Measurements from ENCODE around the gene KLRG1. TPM values are rescaled to one million over a fixed set of nuclear protein-coding genes. Genes with fewer than 3 reads are reported as not detected.

Gene KLRG1
- total RNA-seq, 1 donor from 2014 or later = 3.7 TPM

DNA sequence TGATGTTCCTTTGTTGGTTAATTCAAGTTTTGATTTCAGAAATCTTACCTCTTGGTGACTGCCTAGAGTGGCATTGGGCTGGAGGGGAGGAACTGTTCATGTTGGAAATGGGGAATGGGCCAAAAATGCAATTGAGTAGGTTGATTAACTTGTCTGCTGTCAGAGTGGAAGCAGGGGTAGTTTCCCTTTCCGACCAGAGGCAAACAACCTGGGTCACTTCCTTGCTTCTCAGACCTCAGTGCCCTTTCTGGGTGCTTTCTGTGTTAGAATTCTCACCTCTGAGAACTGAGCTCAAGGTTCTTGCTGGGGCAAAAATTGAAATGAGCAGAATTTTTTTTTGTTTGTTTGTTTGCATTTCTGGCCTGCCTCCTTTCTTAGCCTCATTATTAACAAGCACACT is 37.6 kb upstream of the KLRG1 start:
- Histone ChIP-seq H3K4me1 (peaks cover 32% of the 10 kb centered on the region), H3K27me3 (no peaks in the 10 kb centered on the region), H3K36me3 (no peaks in the 10 kb centered on the region), H3K27ac (no peak overlapping the region), H3K9me3 (no peaks in the 10 kb centered on the region), H3K4me3 (no peak overlapping the region)
- intact Hi-C loops (cut with DNase I) = loop anchor here (2.0 kb wide), 1 partner anchor 89 kb away; no protein-coding TSS in a partner anchor
- no peak for DNase-seq (ENCODE audit: extremely low spot score in 2 of 2)
- TF ChIP-seq CTCF (IDR thresholded peaks at IDR 0.05) = no peak
- no peak for TF ChIP-seq POLR2AphosphoS5 (IDR thresholded peaks at IDR 0.05; ENCODE audit: insufficient read depth in 1 of 2, low read depth in 1 of 2)
- TF ChIP-seq POLR2A (IDR thresholded peaks at IDR 0.05) = no peak

- intact Hi-C loops (cut with DNase I) = no loop called here
Observed at GRCh38 chr12:8953773-8954402, 35.5 kb upstream of the KLRG1 start.

GRCh38 chr12:8956073-8956472 is 33.3 kb upstream of the KLRG1 start:
- intact Hi-C loops (cut with DNase I) = no loop called here
- DNase-seq (ENCODE audit: extremely low spot score in 2 of 2) = no peak

More at GRCh38 chr12:8953773-8954402, 35.5 kb upstream of the KLRG1 start:
- H3K27ac ChIP-seq = no peak overlapping the region
- no peaks in the 10 kb centered on the region for H3K27me3 ChIP-seq
- H3K9me3 ChIP-seq = no peaks in the 10 kb centered on the region
- H3K36me3 ChIP-seq = no peaks in the 10 kb centered on the region
- DNase-seq (ENCODE audit: extremely low spot score in 2 of 2) = no peak
- TF ChIP-seq POLR2AphosphoS5 (IDR thresholded peaks at IDR 0.05; ENCODE audit: insufficient read depth in 1 of 2, low read depth in 1 of 2) = no peak
- no peak for TF ChIP-seq CTCF (IDR thresholded peaks at IDR 0.05)
- no peak overlapping the region for H3K4me3 ChIP-seq
- peaks cover 12% of the 10 kb centered on the region for H3K4me1 ChIP-seq

DNA sequence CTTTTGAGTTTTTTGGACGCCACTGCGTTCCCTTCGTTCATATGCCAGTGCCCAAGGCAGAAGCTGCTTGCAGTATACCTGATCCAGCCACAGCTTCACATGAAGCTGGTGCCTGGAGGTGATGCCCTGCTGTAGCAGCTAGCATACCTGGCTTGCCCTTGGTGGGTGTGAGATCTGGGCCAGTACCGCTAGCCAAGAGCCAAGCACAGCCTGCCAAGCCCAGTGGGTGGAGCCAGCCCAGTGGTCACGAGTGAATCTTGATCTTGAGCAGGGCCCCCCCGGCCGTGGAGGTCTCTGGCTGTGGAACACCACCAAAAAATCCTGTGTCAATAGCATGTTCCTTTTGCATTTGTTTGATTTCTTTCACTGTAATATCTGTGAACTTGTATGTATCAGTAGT is 32.6 kb upstream of the KLRG1 start:
- H3K27me3 ChIP-seq = no peaks in the 10 kb centered on the region
- no peak for DNase-seq (ENCODE audit: extremely low spot score in 2 of 2)
- no peaks in the 10 kb centered on the region for H3K4me1 ChIP-seq
- no peak overlapping the region for H3K27ac ChIP-seq
- no peak overlapping the region for H3K4me3 ChIP-seq
- no peaks in the 10 kb centered on the region for H3K9me3 ChIP-seq
- TF ChIP-seq POLR2A (IDR thresholded peaks at IDR 0.05) (no peak), CTCF (IDR thresholded peaks at IDR 0.05) (no peak), POLR2AphosphoS5 (IDR thresholded peaks at IDR 0.05; ENCODE audit: insufficient read depth in 1 of 2, low read depth in 1 of 2) (no peak)
- no peaks in the 10 kb centered on the region for H3K36me3 ChIP-seq
- intact Hi-C loops (cut with DNase I) = no loop called here

More at GRCh38 chr12:8956073-8956472, 33.3 kb upstream of the KLRG1 start:
- no peak for TF ChIP-seq CTCF (IDR thresholded peaks at IDR 0.05)
- TF ChIP-seq POLR2A (IDR thresholded peaks at IDR 0.05) = no peak
- TF ChIP-seq POLR2AphosphoS5 (IDR thresholded peaks at IDR 0.05; ENCODE audit: insufficient read depth in 1 of 2, low read depth in 1 of 2) = no peak
- H3K27me3 ChIP-seq = no peaks in the 10 kb centered on the region
- peaks cover 4% of the 10 kb centered on the region for H3K4me1 ChIP-seq
- H3K9me3 ChIP-seq = no peaks in the 10 kb centered on the region
- H3K27ac ChIP-seq = no peak overlapping the region
- no peak overlapping the region for H3K4me3 ChIP-seq
- no peaks in the 10 kb centered on the region for H3K36me3 ChIP-seq

DNA sequence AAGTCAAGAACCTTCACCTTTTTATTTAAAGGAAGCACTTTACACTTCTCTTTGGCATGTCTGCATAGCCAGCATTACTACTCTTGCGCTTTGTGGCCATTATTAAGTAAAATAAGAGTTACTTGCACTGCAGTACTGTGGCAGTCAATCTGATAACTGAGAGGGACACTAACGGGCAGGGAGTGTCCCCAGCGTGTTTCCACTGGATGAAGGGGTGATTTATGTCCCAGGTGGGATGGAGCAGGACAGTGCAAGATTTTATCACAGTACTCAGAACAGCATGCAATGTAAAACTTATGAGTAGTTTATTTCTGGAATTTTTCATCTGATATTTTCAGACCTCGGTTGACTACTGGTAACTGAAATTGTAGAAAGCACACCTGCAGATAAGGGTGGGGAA is 31.8 kb upstream of the KLRG1 start:
- no peak for DNase-seq (ENCODE audit: extremely low spot score in 2 of 2)
- no peak for TF ChIP-seq POLR2AphosphoS5 (IDR thresholded peaks at IDR 0.05; ENCODE audit: insufficient read depth in 1 of 2, low read depth in 1 of 2)
- TF ChIP-seq CTCF (IDR thresholded peaks at IDR 0.05) = no peak
- TF ChIP-seq POLR2A (IDR thresholded peaks at IDR 0.05) = no peak
- intact Hi-C loops (cut with DNase I) = no loop called here
- H3K36me3 ChIP-seq = no peaks in the 10 kb centered on the region
- no peaks in the 10 kb centered on the region for H3K9me3 ChIP-seq
- no peaks in the 10 kb centered on the region for H3K4me1 ChIP-seq
- no peaks in the 10 kb centered on the region for H3K27me3 ChIP-seq
- H3K27ac ChIP-seq = no peak overlapping the region
- no peak overlapping the region for H3K4me3 ChIP-seq
